GM12878 (cell line): ENCODE measurements around the gene PCCA.

Experiments used
- CTCF ChIP-seq, 3 experiments: IDR thresholded peaks in 2 of 3; conservative IDR thresholded peaks in 1 of 3; 2 replicates each; pipeline ENCODE4 v1.5.1; 2011; ENCODE audit warnings: low read depth in 3 of 3, low read length in 3 of 3, mild to moderate bottlenecking in 3 of 3, control low read depth in 2 of 3, moderate library complexity in 2 of 3, inconsistent platforms in 1 of 3, mixed read lengths in 1 of 3; ENCODE audit not compliant: control insufficient read depth in 2 of 3, insufficient read depth in 1 of 3; ENCODE audit errors: extremely low read depth in 1 of 3
- EP300 ChIP-seq, 2 experiments: fragments of 150-350 bp in 1 of 2; IDR thresholded peaks; 2 replicates each; pipeline ENCODE4 v1.6.1; 2011 to 2012; ENCODE audit warnings: low read depth in 2 of 2, low read length in 2 of 2, borderline replicate concordance in 1 of 2, improper control_type of control experiment in 1 of 2, inconsistent platforms in 1 of 2; ENCODE audit not compliant: control insufficient read depth in 1 of 2
- EZH2 ChIP-seq: IDR thresholded peaks from 2 replicates; pipeline ENCODE4 v1.6.1; 2012; ENCODE audit warnings: low read depth, mild to moderate bottlenecking, control low read depth, inconsistent platforms, low read length, borderline replicate concordance; ENCODE audit not compliant: control insufficient read depth
- HDAC6 ChIP-seq: fragments of 200-600 bp; sonication (generic); IDR thresholded peaks from one replicate; pipeline ENCODE4 v1.8.0; 2017; ENCODE audit warnings: antibody characterized with exemption; ENCODE audit not compliant: unreplicated experiment
- MXI1 ChIP-seq: fragments of 150-350 bp; IDR thresholded peaks from 2 replicates; pipeline ENCODE4 v1.6.1; 2011; ENCODE audit warnings: low read depth, mild to moderate bottlenecking, inconsistent platforms, low read length, improper control_type of control experiment
- POLR2A ChIP-seq: IDR thresholded peaks from 2 replicates; pipeline ENCODE4 v1.6.1; 2011; ENCODE audit warnings: low read depth, mild to moderate bottlenecking, low read length

GRCh38 chr13:100063906-100064305, 25.0 kb upstream of the PCCA start:
- TF ChIP-seq EZH2 (no peak), HDAC6 (no peak), POLR2A (no peak), MXI1 (no peak), EP300 (IDR thresholded peaks at IDR 0.05; ENCODE audit: borderline replicate concordance in 1 of 2, control insufficient read depth in 1 of 2, low read depth in 2 of 2, low read length in 2 of 2) (no peak), CTCF (IDR thresholded peaks at IDR 0.05 in 2 of 3, conservative IDR thresholded peaks at IDR 0.05 in 1 of 3; ENCODE audit: control insufficient read depth in 2 of 3, extremely low read depth in 1 of 3, insufficient read depth in 1 of 3, low read depth in 3 of 3, low read length in 3 of 3) (no peak)
